ENCODE data around the gene PITPNB. TPM values are rescaled to one million over a fixed set of nuclear protein-coding genes. Genes with fewer than 3 reads are reported as not detected.

The PITPNB gene
- total RNA-seq, 1 experiment from 2014 or later = 82.6 TPM

- no peak for TF ChIP-seq CTCF (IDR thresholded peaks at IDR 0.05 in 2 of 3, conservative IDR thresholded peaks at IDR 0.05 in 1 of 3; ENCODE audit: borderline replicate concordance in 1 of 3, insufficient read depth in 1 of 3, low read depth in 2 of 3, low read length in 2 of 3)
These were observed 33.0 kb upstream of the PITPNB start (continued) for GRCh38 chr22:27952091-27952490.

- CTCF ChIA-PET = no interaction called here
- TF ChIP-seq JUND (IDR thresholded peaks at IDR 0.05) = no peak
- TF ChIP-seq ZFX (IDR thresholded peaks at IDR 0.05) = no peak
- no peak for TF ChIP-seq FOSL1 (IDR thresholded peaks at IDR 0.05; ENCODE audit: low read depth)
- TF ChIP-seq EZH2 (IDR thresholded peaks at IDR 0.05) = no peak
- no peak for TF ChIP-seq CEBPB (IDR thresholded peaks at IDR 0.05; ENCODE audit: low read depth)
- TF ChIP-seq ATF3 (IDR thresholded peaks at IDR 0.05) = no peak
- no peak for TF ChIP-seq SIN3A (IDR thresholded peaks at IDR 0.05; ENCODE audit: low read depth)
- TF ChIP-seq YY1 (IDR thresholded peaks at IDR 0.05; ENCODE audit: extremely low read depth, insufficient replicate concordance, low read depth, low read length) = no peak
- no peak for TF ChIP-seq EZH2phosphoT487 (IDR thresholded peaks at IDR 0.05; ENCODE audit: borderline replicate concordance)
- no peak for TF ChIP-seq MAX (IDR thresholded peaks at IDR 0.05)
- no peak for TF ChIP-seq CBX3 (IDR thresholded peaks at IDR 0.05; ENCODE audit: low read depth)
- no peak for TF ChIP-seq TCF7L2 (IDR thresholded peaks at IDR 0.05; ENCODE audit: borderline replicate concordance, extremely low read depth, insufficient read depth, insufficient read length)
- Histone ChIP-seq H3K4me1 (ENCODE audit: control insufficient read depth in 1 of 2, insufficient read depth in 2 of 2, low read length in 2 of 2) (peaks cover 18% of the 10 kb centered on the region in 2 experiments), H4K20me1 (ENCODE audit: insufficient read depth) (no peaks in the 10 kb centered on the region), H3K9me2 (ENCODE audit: insufficient read depth) (no peaks in the 10 kb centered on the region), H3K36me3 (ENCODE audit: control insufficient read depth in 1 of 2, insufficient read depth in 2 of 2, low read length in 2 of 2) (no peaks in the 10 kb centered on the region), H3K9me3 (ENCODE audit: control insufficient read depth in 1 of 2, insufficient read depth in 1 of 2, low read depth in 1 of 2, low read length in 2 of 2) (no peaks in the 10 kb centered on the region), H3K79me2 (ENCODE audit: insufficient read depth, low read length) (no peaks in the 10 kb centered on the region), H3K27ac (ENCODE audit: low read depth, low read length) (no peak overlapping the region), H3K27me3 (ENCODE audit: insufficient read depth, low read length) (no peaks in the 10 kb centered on the region), H3K9ac (ENCODE audit: low read length) (no peak overlapping the region), H3K4me3 (replicated peaks in 1 of 2; ENCODE audit: low read depth in 1 of 2, low read length in 2 of 2) (no peak overlapping the region), H3K4me2 (ENCODE audit: low read length) (no peak overlapping the region), H2AFZ (ENCODE audit: low read depth, low read length, poor library complexity, severe bottlenecking) (no peak overlapping the region)
- intact Hi-C loops (cut with micrococcal nuclease) = no loop called here
- RAD21 ChIA-PET (ENCODE audit: low non-redundant PET in 1 of 2, low total read pairs in 2 of 2, uncharacterized antibody in 2 of 2, unreplicated experiment in 2 of 2) = no interaction called here
- ATAC-seq (no peak), DNase-seq (ENCODE audit: low read depth, low spot score) (no peak)
- BruUV-seq (replicated peaks) = no TSS peak
- POLR2A ChIA-PET = no interaction called here
These were observed 30.4 kb upstream of the PITPNB start for GRCh38 chr22:27949421-27949820.

Data from HCT116 (cell line).